ENCODE data around the gene MYO1D.

- TF ChIP-seq RAD21 (CRISPR knock-in tag; IDR thresholded peaks at IDR 0.05), result no peak
- no peak for TF ChIP-seq ATF7 (IDR thresholded peaks at IDR 0.05)
- no peak for TF ChIP-seq ATF7 (CRISPR knock-in tag; IDR thresholded peaks at IDR 0.05)
- no peak for TF ChIP-seq POLR2A (IDR thresholded peaks at IDR 0.05; ENCODE audit: insufficient read depth in 1 of 2, low read depth in 2 of 2, low read length in 2 of 2)
- no peak for TF ChIP-seq CTCF (CRISPR knock-in tag; IDR thresholded peaks at IDR 0.05)
- TF ChIP-seq SRF (IDR thresholded peaks at IDR 0.05; ENCODE audit: low read depth, low read length), result no peak
- TF ChIP-seq ZNF513 (CRISPR knock-in tag; conservative IDR thresholded peaks at IDR 0.05), result no peak
- no peak for TF ChIP-seq ZNF225 (CRISPR knock-in tag; IDR thresholded peaks at IDR 0.05)
- TF ChIP-seq ZNF280B (CRISPR knock-in tag; IDR thresholded peaks at IDR 0.05; ENCODE audit: borderline replicate concordance), result no peak
- no peak for TF ChIP-seq ZNF496 (CRISPR knock-in tag; IDR thresholded peaks at IDR 0.05; ENCODE audit: insufficient replicate concordance)
- no peak for TF ChIP-seq ESRRA (CRISPR knock-in tag; IDR thresholded peaks at IDR 0.05; ENCODE audit: low read depth)
- TF ChIP-seq ZNF317 (CRISPR knock-in tag; IDR thresholded peaks at IDR 0.05), result no peak
- no peak for TF ChIP-seq ZSCAN29 (CRISPR knock-in tag; conservative IDR thresholded peaks at IDR 0.05)
- no peak for TF ChIP-seq PRDM10 (CRISPR knock-in tag; IDR thresholded peaks at IDR 0.05; ENCODE audit: low read depth)
These were observed 399.7 kb downstream of the MYO1D start for GRCh38 chr17:32477220-32477619.

All from HepG2 (cell line).